ENCODE data around the gene SOX13.

The SOX13 gene

DNA sequence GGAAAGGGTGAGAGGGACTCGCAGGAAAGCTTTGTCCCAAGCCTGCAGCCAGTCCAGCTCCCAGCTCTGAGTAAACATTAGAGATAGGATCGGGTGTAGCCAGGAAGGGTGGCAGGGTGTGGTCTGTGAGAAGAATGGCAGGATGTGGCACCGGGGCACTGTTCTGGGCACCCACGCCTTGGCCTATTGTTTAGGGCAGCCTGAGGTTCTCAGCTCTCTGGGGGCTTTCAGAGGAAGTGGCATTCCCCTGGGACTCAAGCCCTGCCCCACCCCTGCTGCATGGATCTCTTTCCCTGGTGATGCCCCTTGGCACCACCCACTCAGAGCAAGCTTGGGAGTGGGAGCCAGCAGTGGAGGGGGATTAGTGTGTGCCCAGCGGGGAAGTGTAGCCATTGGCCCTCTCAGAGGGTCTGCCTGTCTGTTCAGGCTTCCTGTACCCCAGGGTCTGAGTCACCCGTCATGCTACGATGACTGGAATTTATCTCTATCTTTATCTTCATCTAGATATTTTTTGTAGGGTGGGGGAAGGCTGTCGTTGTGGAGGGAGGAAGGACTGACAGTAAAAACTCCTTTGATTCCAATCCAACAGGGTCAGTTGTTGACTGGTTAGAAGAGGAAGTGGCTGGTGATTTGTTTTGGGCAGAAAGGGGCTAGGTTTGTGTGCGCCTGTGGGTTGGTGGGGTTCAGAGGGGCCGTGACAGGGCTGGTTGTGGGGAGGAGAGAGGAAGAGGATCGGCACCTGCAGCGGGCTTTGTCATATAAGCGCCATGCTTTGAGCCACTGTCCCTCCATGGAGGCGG, 31.6 kb downstream of the SOX13 start:
- in situ Hi-C loops (cut with MboI; ENCODE audit: low sequenced_read_pairs): no loop called here

DNA sequence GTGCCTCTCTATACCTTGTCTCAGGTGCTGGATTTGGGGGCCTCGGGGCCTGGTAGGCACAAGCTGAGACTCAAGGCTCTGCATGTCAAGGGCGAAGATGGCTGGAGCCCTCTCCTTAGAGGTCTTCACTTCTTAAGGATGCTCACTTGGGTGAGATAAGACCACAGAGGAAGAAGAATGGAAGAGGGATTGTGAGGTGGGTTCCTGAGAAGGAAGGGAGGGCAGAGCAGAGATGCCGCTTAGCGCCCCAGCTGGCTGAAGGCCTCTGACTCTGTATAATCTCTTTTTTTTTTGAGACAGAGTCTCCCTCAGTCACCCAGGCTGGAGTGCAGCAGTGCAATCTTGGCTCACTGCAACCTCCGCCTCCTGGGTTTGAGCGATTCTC, 32.2 kb downstream of the SOX13 start:
- in situ Hi-C loops (cut with MboI; ENCODE audit: low sequenced_read_pairs): no loop called here

- in situ Hi-C loops (cut with MboI; ENCODE audit: low sequenced_read_pairs): no loop called here
Observed at GRCh38 chr1:204106825-204107224, 33.9 kb downstream of the SOX13 start.

DNA sequence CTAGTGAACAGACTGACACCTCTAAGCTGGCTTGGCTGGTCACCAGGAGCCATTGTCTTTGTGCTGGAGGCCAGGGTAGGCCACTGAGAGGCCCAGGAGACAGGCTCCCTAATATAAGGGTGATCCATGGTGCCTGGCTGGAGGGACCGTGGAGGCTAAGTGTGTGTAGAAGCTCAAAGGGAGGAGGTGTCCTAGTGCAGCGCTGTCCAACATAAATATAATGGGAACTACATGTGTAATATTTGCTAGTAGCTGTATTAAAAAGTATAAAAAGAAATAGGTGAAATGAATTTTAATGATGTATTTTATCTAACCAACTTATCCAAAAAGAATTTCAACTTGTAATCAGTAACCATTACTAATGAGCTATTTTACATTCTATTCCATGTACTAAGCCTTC, 35.0 kb downstream of the SOX13 start:
- in situ Hi-C loops (cut with MboI; ENCODE audit: low sequenced_read_pairs): no loop called here

DNA sequence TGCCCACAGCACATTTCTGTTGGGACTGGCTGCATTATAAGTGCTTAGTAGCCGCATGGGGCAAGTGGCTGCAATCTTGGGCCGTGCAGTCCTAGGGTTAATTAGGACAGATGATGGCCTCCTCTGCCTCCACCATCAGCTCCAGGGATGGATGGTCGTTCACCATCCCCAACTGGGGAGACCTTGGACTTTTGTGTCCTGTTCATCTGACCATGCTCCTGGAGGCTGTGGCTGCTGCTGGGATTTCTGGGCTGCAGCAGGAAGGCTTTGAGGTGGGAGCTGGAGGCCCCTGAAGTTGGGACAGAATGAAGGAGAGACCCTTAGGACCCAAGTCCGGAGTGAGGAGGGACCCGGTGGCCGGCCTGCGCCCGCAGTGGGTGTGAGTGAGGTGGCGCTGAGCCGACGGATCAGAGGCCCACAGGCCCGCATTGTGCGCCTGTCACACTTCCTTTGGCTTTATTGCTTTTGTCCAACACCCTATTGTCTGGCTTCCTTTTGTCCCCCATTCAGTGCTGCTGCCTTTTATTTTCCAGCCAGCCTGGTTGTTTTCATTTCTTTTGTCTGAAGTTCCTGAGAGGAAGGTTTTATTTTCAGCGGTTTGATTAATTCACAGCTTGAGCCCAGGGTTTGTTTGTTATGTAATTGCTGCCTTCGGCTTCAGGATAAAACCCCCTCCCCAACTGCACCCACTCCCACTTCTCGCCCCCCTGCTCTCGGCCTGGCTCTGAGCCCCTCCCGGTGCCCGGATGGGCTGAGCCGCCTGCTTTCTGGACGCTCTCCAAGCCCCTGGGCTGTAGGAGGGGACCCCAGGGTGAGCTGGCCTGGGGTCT, 35.6 kb downstream of the SOX13 start:
- in situ Hi-C loops (cut with MboI; ENCODE audit: low sequenced_read_pairs): no loop called here

- in situ Hi-C loops (cut with MboI; ENCODE audit: low sequenced_read_pairs): no loop called here
Observed at GRCh38 chr1:204110894-204111633, 38.1 kb downstream of the SOX13 start.

DNA sequence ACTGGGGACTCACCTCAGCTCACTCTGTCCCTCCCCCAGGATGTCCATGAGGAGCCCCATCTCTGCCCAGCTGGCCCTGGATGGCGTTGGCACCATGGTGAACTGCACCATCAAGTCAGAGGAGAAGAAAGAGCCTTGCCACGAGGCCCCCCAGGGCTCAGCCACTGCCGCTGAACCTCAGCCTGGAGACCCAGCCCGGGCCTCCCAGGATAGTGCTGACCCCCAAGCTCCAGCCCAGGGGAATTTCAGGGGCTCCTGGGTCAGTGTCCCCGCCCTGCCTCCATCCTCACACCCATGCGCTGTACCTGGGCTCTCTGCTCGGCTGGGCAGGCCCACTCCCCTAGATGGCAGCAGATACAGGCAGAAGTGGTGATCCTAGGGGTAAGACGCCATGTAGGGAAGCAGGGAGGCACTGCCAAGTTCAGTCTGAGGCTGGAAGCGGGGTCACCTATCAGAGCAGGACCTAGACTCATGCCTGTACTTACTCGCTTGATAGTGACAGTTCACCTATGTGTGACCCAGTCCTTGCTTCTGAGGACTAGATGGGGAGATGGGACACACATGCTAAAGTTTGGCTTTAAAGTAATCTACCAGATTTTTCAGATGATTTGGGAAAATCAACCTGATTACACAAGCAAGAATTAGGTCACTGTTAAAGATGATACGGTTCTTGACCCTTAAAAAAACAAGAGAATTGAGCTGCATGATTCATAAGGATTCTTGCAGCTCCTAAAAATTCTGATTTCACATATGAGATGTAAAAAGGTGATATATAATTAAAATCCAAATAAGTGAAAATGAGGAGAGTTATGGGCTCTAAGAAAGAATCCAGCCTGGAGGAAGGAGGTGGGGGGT, 40.2 kb downstream of the SOX13 start:
- in situ Hi-C loops (cut with MboI; ENCODE audit: low sequenced_read_pairs): no loop called here

- in situ Hi-C loops (cut with MboI; ENCODE audit: low sequenced_read_pairs): no loop called here
Observed at GRCh38 chr1:204113896-204114295, 41.0 kb downstream of the SOX13 start.

- in situ Hi-C loops (cut with MboI; ENCODE audit: low sequenced_read_pairs): no loop called here
Observed at GRCh38 chr1:204114606-204115005, 41.7 kb downstream of the SOX13 start.

GRCh38 chr1:204115116-204115515, 42.2 kb downstream of the SOX13 start:
- in situ Hi-C loops (cut with MboI; ENCODE audit: low sequenced_read_pairs): no loop called here

- in situ Hi-C loops (cut with MboI; ENCODE audit: low sequenced_read_pairs): no loop called here
Observed at GRCh38 chr1:204116539-204116938, 43.6 kb downstream of the SOX13 start.

GRCh38 chr1:204121840-204122555, 49.1 kb downstream of the SOX13 start:
- in situ Hi-C loops (cut with MboI; ENCODE audit: low sequenced_read_pairs): no loop called here

- in situ Hi-C loops (cut with MboI; ENCODE audit: low sequenced_read_pairs): no loop called here
Observed at GRCh38 chr1:204123376-204123775, 50.5 kb downstream of the SOX13 start.

GRCh38 chr1:204124639-204125038, 51.7 kb downstream of the SOX13 start:
- in situ Hi-C loops (cut with MboI; ENCODE audit: low sequenced_read_pairs): loop anchor here (5.0 to 25.0 kb wide), 2 partner anchors 252 to 762 kb away; partner anchors contain the start of gene FMOD

GRCh38 chr1:204125759-204126351, 52.9 kb downstream of the SOX13 start:
- in situ Hi-C loops (cut with MboI; ENCODE audit: low sequenced_read_pairs): loop anchor here (5.0 to 25.0 kb wide), 2 partner anchors 254 to 764 kb away; partner anchors contain the start of gene FMOD

DNA sequence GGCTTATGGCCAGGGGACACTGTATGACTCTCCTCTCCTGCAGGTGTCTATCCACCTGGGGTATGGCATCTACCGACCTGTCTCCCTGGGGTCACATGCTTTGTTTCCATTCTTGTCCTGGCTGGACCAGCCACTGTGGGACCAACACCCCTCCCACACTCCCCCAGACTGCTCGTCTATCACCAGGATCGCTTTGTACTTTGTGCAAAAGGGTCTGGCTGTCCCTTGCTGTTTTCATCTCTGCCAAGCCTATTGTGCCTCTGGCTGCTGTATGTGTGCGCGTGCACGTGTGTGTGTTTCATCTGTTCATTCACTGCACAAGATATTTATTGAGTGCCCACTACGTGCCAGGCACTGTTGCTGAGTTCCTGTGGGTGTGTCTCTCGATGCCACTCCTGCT, 53.5 kb downstream of the SOX13 start:
- in situ Hi-C loops (cut with MboI; ENCODE audit: low sequenced_read_pairs): loop anchor here (5.0 to 25.0 kb wide), 2 partner anchors 254 to 764 kb away; partner anchors contain the start of gene FMOD

GRCh38 chr1:204126956-204127355, 54.0 kb downstream of the SOX13 start:
- in situ Hi-C loops (cut with MboI; ENCODE audit: low sequenced_read_pairs): loop anchor here (5.0 to 25.0 kb wide), 2 partner anchors 255 to 765 kb away; partner anchors contain the start of gene FMOD

- in situ Hi-C loops (cut with MboI; ENCODE audit: low sequenced_read_pairs): loop anchor here (5.0 to 25.0 kb wide), 2 partner anchors 255 to 765 kb away; partner anchors contain the start of gene FMOD
Observed at GRCh38 chr1:204127597-204128242, 54.8 kb downstream of the SOX13 start.

Data from HL-60/S4 (cell line).